Effector CD8-positive, alpha-beta T cell (primary cell): ENCODE results near the gene CANT1.
"Not testable (repeated sequence)": the region's sequence is repeated elsewhere in the genome, so short reads cannot be mapped to it uniquely, and the experiment has no call there.

Source experiments
- DNase-seq: peaks from one replicate; lab custom pipeline; 2025; lab: John Stamatoyannopoulos, UW

CANT1 gene

DNA sequence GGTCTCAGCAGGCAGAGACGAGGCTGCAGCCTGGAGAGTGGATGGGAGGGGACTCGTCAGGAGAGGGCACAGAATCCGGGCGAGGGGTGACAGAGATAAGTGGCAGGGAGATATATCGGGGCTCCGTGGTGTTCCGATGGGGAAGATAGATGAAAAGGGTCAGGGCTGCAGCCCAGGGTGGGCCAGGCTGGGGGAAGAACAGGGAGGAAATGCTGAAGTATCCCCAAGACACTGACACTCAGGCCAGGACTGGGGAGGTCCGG, 32.0 kb downstream of the CANT1 start:
- DNase-seq = no peak

GRCh38 chr17:78976907-78977680, 32.5 kb downstream of the CANT1 start:
- no peak for DNase-seq

GRCh38 chr17:78974635-78975591, 34.7 kb downstream of the CANT1 start:
- no peak for DNase-seq

- DNase-seq = no peak
Measured at GRCh38 chr17:78973792-78974520, 35.6 kb downstream of the CANT1 start.

GRCh38 chr17:78973196-78973595, 36.4 kb downstream of the CANT1 start:
- no peak for DNase-seq

DNA sequence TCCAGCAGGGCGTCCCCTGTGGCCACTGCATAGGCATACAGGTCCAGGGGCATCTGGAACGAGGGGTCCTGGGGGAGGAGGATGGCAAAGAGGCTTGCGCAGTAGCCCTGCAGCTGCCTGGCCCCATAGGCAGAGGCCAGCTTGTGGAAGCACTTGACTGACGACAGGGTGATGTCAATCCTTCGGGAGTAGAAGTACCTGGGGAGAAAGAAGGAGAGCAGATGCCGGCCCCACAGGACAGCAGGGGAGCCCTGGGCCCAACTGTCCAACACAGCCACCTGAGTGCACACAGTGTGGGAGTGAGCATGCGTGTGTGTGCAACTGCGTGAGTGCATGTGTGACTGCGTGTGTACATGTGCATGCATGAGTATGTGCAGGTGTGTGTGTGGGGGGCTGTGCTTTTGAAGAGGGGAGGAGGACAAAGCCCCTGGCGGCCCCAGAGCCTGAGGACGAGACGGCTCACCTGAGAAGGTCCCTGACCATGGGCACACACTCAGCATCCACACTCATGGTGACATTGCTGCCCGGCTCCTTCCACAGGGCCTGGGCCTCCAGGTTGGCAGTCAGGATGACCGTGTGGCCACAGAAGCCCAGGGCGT, 37.0 kb downstream of the CANT1 start:
- DNase-seq = no peak

- DNase-seq = no peak
Measured at GRCh38 chr17:78971756-78972506, 37.6 kb downstream of the CANT1 start.

DNA sequence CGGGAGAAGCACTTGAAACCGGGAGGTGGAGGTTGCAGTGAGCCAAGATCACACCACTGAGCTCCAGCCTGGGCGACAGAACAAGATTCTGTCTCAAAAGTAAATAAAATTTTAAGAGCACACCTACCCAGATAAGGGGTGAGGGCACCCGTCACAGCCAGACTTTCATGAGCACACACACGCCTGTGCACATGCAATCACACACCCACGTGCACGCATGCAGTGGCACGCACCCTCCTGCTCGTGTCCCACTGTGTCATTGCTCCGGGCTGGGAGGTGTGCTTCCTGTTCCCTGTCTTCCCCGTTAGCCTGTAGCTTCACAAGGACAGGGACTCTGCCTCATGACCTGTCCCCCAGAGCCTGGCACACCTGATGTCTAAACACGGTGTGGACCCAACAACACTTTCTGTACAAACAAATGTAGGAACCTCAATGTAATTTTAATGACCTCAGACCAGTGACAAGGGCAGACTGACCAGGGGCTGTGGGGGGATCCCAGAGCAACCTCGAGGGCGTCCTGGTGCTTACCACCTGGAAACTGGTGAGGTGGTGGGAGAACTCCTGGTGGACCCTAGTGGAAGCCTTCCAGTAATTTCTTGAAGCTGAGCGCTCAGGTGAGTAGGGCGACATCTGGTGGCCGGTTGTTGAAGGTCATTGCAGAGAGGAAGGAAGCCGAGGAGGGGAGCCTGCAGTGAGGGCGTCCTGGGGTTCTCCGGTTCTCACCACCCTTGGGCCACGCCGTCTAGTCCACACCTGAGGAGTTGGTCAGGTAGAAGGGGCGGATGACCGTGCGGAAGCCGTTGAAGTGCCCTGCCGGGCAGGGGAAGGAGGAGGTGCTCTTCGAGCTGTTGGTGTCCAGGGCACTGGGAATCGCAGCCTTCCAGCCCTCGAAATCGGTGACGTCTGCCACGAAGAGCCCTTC, 38.5 kb downstream of the CANT1 start:
- DNase-seq = peak; percentile 75

GRCh38 chr17:78969865-78970264, 39.7 kb downstream of the CANT1 start:
- no peak for DNase-seq

- no peak for DNase-seq
Measured at GRCh38 chr17:78967782-78968362, 41.7 kb downstream of the CANT1 start.

DNA sequence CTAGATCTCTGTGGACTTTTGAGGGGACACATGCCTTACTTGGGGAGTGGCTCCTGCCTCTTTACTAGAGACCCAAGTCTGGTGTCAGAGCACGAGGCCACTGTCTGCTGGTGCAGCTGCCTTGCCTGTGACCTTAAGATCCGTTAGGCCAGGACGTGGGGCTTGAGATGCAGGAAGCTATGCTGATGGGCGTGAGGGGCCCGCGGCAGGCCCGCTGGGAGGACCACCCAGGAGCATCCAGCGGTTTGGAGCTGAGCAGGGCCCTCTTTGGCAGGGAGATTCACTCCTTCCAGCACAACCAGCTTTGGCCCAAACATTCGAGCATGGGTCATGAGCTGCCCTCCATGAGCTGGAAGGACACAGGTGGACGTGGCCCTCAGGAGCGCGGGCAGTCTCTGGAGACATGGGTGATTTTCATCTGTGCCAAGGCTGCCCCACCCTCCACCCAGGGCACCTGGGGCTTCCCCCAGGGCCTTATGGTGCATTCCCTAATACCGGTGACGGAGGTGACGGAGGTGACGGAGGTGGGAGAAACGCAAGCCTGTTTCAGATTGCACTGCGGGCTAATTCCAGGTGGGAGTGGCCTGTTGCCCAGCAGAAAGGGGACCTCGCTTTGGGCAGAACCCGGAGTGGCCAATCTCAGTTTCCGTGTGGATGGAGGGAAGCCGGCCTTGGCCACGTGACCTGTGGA, 42.5 kb downstream of the CANT1 start:
- no peak for DNase-seq

GRCh38 chr17:78966123-78966813, 43.3 kb downstream of the CANT1 start:
- no peak for DNase-seq

DNA sequence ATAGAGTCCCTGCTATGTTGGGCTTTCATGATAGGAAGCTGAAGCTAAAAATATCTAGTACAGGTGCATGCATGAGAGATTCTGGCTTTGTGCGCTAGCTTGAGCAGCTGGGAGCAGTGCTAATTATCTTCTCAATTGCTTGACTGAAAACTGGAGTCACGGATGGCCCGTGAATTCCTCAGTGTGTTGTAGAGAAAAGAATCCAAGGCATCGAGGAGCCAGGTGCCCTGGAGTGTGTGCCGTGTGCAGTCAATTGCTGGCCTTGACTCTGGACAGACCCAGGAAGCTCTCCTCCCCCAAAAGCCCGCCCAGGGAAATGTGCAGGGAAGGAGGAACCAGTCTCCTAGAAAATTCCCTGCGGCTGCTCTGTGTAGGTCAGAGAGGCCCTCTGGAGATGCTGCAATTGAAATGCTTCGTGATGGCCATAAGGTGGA, 44.1 kb downstream of the CANT1 start:
- DNase-seq = no peak

GRCh38 chr17:78963378-78963777, 46.2 kb downstream of the CANT1 start:
- no peak for DNase-seq

- not testable (repeated sequence) for DNase-seq
Measured at GRCh38 chr17:78962984-78963348, 46.6 kb downstream of the CANT1 start.

DNA sequence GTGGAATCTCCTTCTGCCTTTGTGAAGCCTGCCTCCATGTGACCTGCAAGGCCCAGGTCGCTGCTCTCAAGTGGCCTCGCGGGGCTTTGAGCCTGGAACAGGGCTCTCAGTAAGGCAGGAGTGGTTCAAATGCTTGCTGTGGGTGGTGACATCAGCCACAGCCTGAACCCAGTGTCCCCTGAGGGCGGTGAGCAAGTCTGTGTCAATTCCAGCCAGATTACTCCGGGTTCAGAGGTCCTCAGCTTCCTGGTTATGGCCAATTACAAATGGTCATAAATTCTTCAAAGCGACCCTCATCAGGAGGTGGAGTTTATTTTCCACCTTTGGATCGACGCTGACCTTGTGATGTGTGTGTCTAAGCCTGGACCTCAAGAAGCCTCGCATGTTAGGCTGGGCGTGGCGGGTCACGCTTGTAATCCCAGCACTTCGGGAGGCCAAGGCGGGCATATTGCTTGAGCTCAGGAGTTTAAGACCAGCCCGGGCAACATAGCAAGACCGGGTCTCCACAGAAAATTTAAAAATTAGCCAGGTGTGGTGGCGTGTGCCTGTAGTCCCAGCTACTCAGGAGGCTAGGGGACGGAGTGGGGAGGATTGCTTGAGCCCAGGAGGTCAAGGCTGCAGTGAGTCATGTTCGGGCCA, 47.1 kb downstream of the CANT1 start:
- DNase-seq = no peak

- DNase-seq = no peak
Measured at GRCh38 chr17:78961571-78961970, 48.0 kb downstream of the CANT1 start.

GRCh38 chr17:78960928-78961327, 48.6 kb downstream of the CANT1 start:
- DNase-seq = no peak
